GM19463 (cell line): ENCODE measurements around the gene STK40.

ENCODE experiments used
- ATAC-seq: cut with Tn5 transposase; IDR thresholded peaks from one replicate; pipeline ENCODE4 v1.9.1; 2021; ENCODE audit warnings: mild to moderate bottlenecking, moderate library complexity; ENCODE audit not compliant: unreplicated experiment

Gene STK40

GRCh38 chr1:36346741-36347370 is 38.9 kb downstream of the STK40 start:
- ATAC-seq = no peak

GRCh38 chr1:36345353-36345752 is 40.4 kb downstream of the STK40 start:
- ATAC-seq = no peak

- ATAC-seq = no peak
Measured at GRCh38 chr1:36344395-36344680, 41.4 kb downstream of the STK40 start.

GRCh38 chr1:36343651-36344394 is 41.9 kb downstream of the STK40 start:
- ATAC-seq = no peak

GRCh38 chr1:36342426-36343185 is 43.1 kb downstream of the STK40 start:
- ATAC-seq = no peak

GRCh38 chr1:36341626-36342320 is 44.0 kb downstream of the STK40 start:
- no peak for ATAC-seq

- ATAC-seq = no peak
Measured at GRCh38 chr1:36339615-36340014, 46.1 kb downstream of the STK40 start.

GRCh38 chr1:36339215-36339614 is 46.5 kb downstream of the STK40 start:
- no peak for ATAC-seq

GRCh38 chr1:36337830-36338229 is 47.9 kb downstream of the STK40 start:
- no peak for ATAC-seq

GRCh38 chr1:36330940-36331339 is 54.8 kb downstream of the STK40 start:
- no peak for ATAC-seq

- ATAC-seq = no peak
Measured at GRCh38 chr1:36329817-36330216, 55.9 kb downstream of the STK40 start.

- no peak for ATAC-seq
Measured at GRCh38 chr1:36328713-36329112, 57.0 kb downstream of the STK40 start.

- ATAC-seq = no peak
Measured at GRCh38 chr1:36328088-36328480, 57.6 kb downstream of the STK40 start.

GRCh38 chr1:36327421-36328087 is 58.2 kb downstream of the STK40 start:
- ATAC-seq = no peak

GRCh38 chr1:36326499-36326898 is 59.2 kb downstream of the STK40 start:
- no peak for ATAC-seq

- no peak for ATAC-seq
Measured at GRCh38 chr1:36324353-36324703, 61.4 kb downstream of the STK40 start.

GRCh38 chr1:36323636-36324352 is 61.9 kb downstream of the STK40 start, which contains the start of gene EVA1B:
Gene EVA1B, minus strand, starts transcription at chr1:36323645. Its CDS starts 608 bp downstream, at chr1:36323037.
- peak; percentile 43 for ATAC-seq

- ATAC-seq = peak; percentile 32
Measured at GRCh38 chr1:36322786-36323635, 62.7 kb downstream of the STK40 start.

GRCh38 chr1:36322041-36322785 is 63.5 kb downstream of the STK40 start:
- ATAC-seq = no peak
